Keratinocyte (primary cell): Measurements from ENCODE around the gene CDCA5.

Source experiments
- CTCF ChIP-seq, 3 experiments: IDR thresholded peaks in 1 of 3; conservative IDR thresholded peaks in 1 of 3; optimal IDR thresholded peaks in 1 of 3; 2 replicates in 2 of 3; 3 replicates in 1 of 3; pipeline versions ENCODE3 to v1.5.1; 2011; ENCODE audit warnings: low read length in 3 of 3, mild to moderate bottlenecking in 3 of 3, moderate library complexity in 2 of 3, control low read depth in 1 of 3, inconsistent platforms in 1 of 3; ENCODE audit not compliant: insufficient read depth in 2 of 3; ENCODE audit errors: extremely low read depth in 1 of 3
- EZH2 ChIP-seq: IDR thresholded peaks from one replicate; pipeline ENCODE4 v1.6.1; 2012; ENCODE audit warnings: inconsistent platforms, mild to moderate bottlenecking, low read length, moderate library complexity

GRCh38 chr11:65114538-65115171 lies 30.8 kb upstream of the CDCA5 start:
- TF ChIP-seq CTCF (optimal IDR thresholded peaks at IDR 0.05 in 1 of 3, IDR thresholded peaks at IDR 0.05 in 1 of 3, conservative IDR thresholded peaks at IDR 0.05 in 1 of 3; ENCODE audit: extremely low read depth in 1 of 3, insufficient read depth in 2 of 3, low read length in 3 of 3) (no peak), EZH2 (no peak)
